22Rv1 (cell line): ENCODE results near the gene PLPP1.

Experiments
- CTCF ChIP-seq: fragments of 450-650 bp; IDR thresholded peaks from 2 replicates; pipeline ENCODE4 v1.5.1; 2017; ENCODE audit warnings: mild to moderate bottlenecking
- ZFX ChIP-seq: fragments of 450-650 bp; IDR thresholded peaks from 2 replicates; pipeline ENCODE4 v1.6.1; 2017; ENCODE audit warnings: antibody characterized with exemption, borderline replicate concordance

GRCh38 chr5:55385227-55385626 lies 149.5 kb downstream of the PLPP1 start:
- TF ChIP-seq CTCF, result no peak
- TF ChIP-seq ZFX, result no peak
